Left lung (tissue), 10 donors: Measurements from ENCODE around the gene IL22RA2. TPM values are rescaled to one million over a fixed set of nuclear protein-coding genes. Genes with fewer than 3 reads are reported as not detected.

ENCODE experiments used
- ATAC-seq: fragments of 200-7000 bp; cut with Tn5 transposase; one replicate; pipeline ENCODE4 v1.9.1; 2020; ENCODE audit warnings: moderate library complexity
- DNase-seq, 4 donors: peaks; one replicate each; pipeline ENCODE4 v3.0.0-alpha.2; 2013 to 2020
- H3K27ac ChIP-seq, 2 donors: fragments of 200-600 bp; sonication (generic) in 1 of 2; one replicate each; pipeline versions ENCODE4 v1.5.0 to v1.8.0; 2020 to 2021
- H3K27me3 ChIP-seq, 2 donors: fragments of 200-600 bp; sonication (generic) in 1 of 2; one replicate each; pipeline versions ENCODE4 v1.5.0 to v1.8.0; 2020 to 2021
- H3K36me3 ChIP-seq, 2 donors: fragments of 200-600 bp; sonication (generic) in 1 of 2; one replicate each; pipeline versions ENCODE4 v1.5.0 to v1.8.0; 2020 to 2021
- H3K4me1 ChIP-seq, 2 donors: fragments of 200-600 bp; one replicate each; pipeline ENCODE4 v1.8.0; 2021
- H3K4me3 ChIP-seq, 2 donors: fragments of 200-600 bp; sonication (generic) in 1 of 2; one replicate each; pipeline versions ENCODE4 v1.5.0 to v1.8.0; 2020 to 2021; ENCODE audit warnings: mild to moderate bottlenecking in 1 of 2
- H3K9me3 ChIP-seq, 2 donors: fragments of 200-600 bp; sonication (generic) in 1 of 2; one replicate each; pipeline versions ENCODE4 v1.5.0 to v1.8.0; 2020 to 2021
- intact Hi-C, 2 donors: fragments of 100-400 bp; cut with DNase I; formaldehyde crosslinking; loops; one replicate each; pipeline versions ENCODE4 v1.11.2 to v1.14.2; 2022
- polyA plus RNA-seq, 6 donors: library from polyadenylated mRNA; unstranded; fragments of 120-200 nt; gene quantifications; one replicate each; pipeline ENCODE4 v1.2.1, GENCODE V29; 2013; ENCODE audit not compliant: insufficient read length in 6 of 6
- total RNA-seq, 2 donors: library from RNA; stranded (reverse); fragmentation: NEBNext Ultra II Directional; extraction: Animal tissue kit (Norgen Biotek cat#: 25700); gene quantifications; one replicate each; pipeline ENCODE4 v1.2.1, GENCODE V29; 2021
- TF ChIP-seq, protein P1 (sequence below), 2 donors: fragments of 200-600 bp; sonication (generic) in 1 of 2; IDR thresholded peaks; one replicate each; pipeline versions ENCODE4 v1.5.0 to v1.8.0; 2021; ENCODE audit warnings: antibody characterized with exemption in 2 of 2
- donor health status: DM: no; HTN: yes; CAD: no.
- donor health status: DM: no; HTN: no; CAD: no.

Gene IL22RA2
- total and polyA plus RNA-seq, 8 donors, result not detected

DNA sequence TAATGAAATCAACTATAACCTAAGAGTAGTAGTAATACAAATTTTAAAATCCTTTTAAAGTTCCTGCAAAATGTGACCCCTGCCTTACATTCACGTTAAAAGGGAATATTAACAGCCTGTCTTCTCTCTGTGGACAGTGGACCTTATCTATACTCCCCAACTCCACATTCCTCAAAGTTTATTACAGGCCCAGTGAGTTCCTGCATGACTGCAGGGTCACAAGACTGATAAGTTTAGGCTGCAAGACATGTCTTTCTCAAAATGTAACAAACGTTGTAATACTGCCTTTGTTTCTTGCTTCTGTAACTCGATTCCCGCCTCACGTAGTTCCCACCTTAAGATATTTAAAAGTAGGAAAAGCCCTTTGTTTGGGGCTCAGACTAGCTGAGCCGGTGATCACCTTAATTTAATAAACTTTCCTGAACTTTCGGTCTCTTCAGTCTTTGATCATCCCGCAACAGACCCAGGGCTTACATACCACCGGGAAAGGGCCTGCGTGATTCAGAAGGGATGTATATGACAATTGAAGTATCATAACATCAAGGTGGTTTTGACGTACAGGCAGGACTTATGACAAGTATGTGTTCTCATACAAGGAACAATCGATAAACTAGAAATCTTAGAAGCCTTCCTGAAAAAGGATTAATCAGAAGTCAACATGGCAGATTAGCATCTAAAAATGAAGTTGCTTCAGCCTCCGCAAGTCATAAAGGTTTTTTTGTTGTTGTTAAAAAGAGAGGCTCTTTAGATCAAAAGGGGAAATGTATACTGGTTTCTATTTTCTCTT is 3.0 kb downstream of the IL22RA2 start:
- Histone ChIP-seq H3K4me3 (no peak overlapping the region), H3K36me3 (no peaks in the 10 kb centered on the region), H3K4me1 (peaks cover 0 to 19% of the 10 kb centered on the region in 2 donors), H3K9me3 (no peaks in the 10 kb centered on the region), H3K27ac (no peak overlapping the region), H3K27me3 (no peaks in the 10 kb centered on the region)
- DNase-seq (no peak), ATAC-seq (no peak)
- intact Hi-C loops, result no loop called here
- TF ChIP-seq, protein P1, sequence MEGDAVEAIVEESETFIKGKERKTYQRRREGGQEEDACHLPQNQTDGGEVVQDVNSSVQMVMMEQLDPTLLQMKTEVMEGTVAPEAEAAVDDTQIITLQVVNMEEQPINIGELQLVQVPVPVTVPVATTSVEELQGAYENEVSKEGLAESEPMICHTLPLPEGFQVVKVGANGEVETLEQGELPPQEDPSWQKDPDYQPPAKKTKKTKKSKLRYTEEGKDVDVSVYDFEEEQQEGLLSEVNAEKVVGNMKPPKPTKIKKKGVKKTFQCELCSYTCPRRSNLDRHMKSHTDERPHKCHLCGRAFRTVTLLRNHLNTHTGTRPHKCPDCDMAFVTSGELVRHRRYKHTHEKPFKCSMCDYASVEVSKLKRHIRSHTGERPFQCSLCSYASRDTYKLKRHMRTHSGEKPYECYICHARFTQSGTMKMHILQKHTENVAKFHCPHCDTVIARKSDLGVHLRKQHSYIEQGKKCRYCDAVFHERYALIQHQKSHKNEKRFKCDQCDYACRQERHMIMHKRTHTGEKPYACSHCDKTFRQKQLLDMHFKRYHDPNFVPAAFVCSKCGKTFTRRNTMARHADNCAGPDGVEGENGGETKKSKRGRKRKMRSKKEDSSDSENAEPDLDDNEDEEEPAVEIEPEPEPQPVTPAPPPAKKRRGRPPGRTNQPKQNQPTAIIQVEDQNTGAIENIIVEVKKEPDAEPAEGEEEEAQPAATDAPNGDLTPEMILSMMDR (IDR thresholded peaks at IDR 0.05), result no peak

- Histone ChIP-seq H3K4me1 (peaks cover 0 to 34% of the 10 kb centered on the region in 2 donors), H3K4me3 (no peak overlapping the region)
These were observed 5.6 kb downstream of the IL22RA2 start for GRCh38 chr6:137167702-137168377.

DNA sequence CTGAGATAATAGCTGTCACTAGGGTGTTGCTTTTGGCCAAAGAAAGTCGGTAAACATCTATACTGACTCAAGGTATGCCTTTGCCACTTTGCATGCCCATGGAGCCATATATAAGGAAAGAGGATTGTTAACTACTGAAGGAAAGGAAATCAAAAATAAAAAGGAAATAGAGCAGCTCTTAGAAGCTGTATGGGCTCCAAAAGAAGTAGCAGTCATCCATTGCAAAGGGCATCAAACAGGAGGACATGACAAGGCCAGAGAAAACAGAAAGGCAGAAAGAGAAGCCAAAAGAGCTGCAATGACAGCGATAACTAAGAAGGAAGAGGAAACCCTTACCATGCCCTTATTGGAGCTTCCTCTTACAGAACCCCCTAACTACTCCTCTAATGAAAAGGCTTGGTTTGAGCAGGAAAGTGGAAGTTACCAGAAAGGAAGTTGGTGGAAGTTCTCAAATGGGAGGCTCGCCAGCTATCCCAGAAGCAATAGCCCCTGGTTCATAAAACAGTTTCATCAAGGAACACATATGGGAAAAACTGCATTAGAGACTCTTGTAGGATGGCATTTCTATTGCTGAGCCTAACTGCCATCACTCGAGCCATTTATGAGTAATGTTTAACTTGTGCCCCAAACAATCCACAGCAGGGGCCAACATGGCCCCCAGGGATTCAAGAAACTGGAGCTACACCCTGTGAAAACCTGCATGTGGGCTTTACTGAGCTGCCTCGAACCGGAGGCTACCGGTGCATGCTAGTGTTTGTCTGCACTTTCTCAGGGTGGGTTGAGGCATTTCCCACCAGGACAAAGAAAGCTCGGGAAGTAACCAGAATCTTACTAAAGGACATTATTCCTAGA is 7.0 kb downstream of the IL22RA2 start:
- intact Hi-C loops, result no loop called here
- H3K4me3 ChIP-seq, result no peak overlapping the region
- H3K36me3 ChIP-seq, result no peaks in the 10 kb centered on the region
- TF ChIP-seq, protein P1 (IDR thresholded peaks at IDR 0.05), result peak in 1 of 2 donors; percentile 28
- peak; percentile 54 for ATAC-seq
- no peaks in the 10 kb centered on the region for H3K27me3 ChIP-seq
- no peaks in the 10 kb centered on the region for H3K9me3 ChIP-seq
- H3K27ac ChIP-seq, result peak overlapping the region in 1 of 2 donors; percentile 74
- H3K4me1 ChIP-seq, result peaks cover 0 to 43% of the 10 kb centered on the region in 2 donors
- no peak for DNase-seq

More at GRCh38 chr6:137167702-137168377, 5.6 kb downstream of the IL22RA2 start:
- Histone ChIP-seq H3K27ac (no peak overlapping the region), H3K9me3 (no peaks in the 10 kb centered on the region), H3K36me3 (no peaks in the 10 kb centered on the region), H3K27me3 (no peaks in the 10 kb centered on the region)
- TF ChIP-seq, protein P1 (IDR thresholded peaks at IDR 0.05), result no peak
- intact Hi-C loops, result no loop called here
- no peak for ATAC-seq
- DNase-seq, result no peak

GRCh38 chr6:137165375-137166246 is 7.8 kb downstream of the IL22RA2 start:
- TF ChIP-seq, protein P1 (IDR thresholded peaks at IDR 0.05), result no peak
- ATAC-seq (peak; percentile 43), DNase-seq (no peak)
- H3K9me3 ChIP-seq, result no peaks in the 10 kb centered on the region
- H3K4me3 ChIP-seq, result no peak overlapping the region
- H3K4me1 ChIP-seq, result peaks cover 0 to 46% of the 10 kb centered on the region in 2 donors
- intact Hi-C loops, result no loop called here
- H3K27me3 ChIP-seq, result no peaks in the 10 kb centered on the region
- no peaks in the 10 kb centered on the region for H3K36me3 ChIP-seq
- peak overlapping the region in 1 of 2 donors; percentile 74 for H3K27ac ChIP-seq
